SH-SY5Y (cell line): ENCODE data around the gene CCDC185.

ENCODE experiments used
- GATA2 ChIP-seq: IDR thresholded peaks from 2 replicates; pipeline ENCODE4 v1.6.1; 2011; ENCODE audit warnings: mild to moderate bottlenecking, low read depth, low read length
- GATA3 ChIP-seq: IDR thresholded peaks from 2 replicates; pipeline ENCODE4 v1.6.1; 2011; ENCODE audit warnings: low read depth, mild to moderate bottlenecking, low read length, moderate library complexity

- no peak for TF ChIP-seq GATA3
- no peak for TF ChIP-seq GATA2
Measured at GRCh38 chr1:223437151-223437550, 43.9 kb downstream of the CCDC185 start.
